SK-N-SH (cell line): Measurements from ENCODE around the gene STX3. TPM values are rescaled to one million over a fixed set of nuclear protein-coding genes. Genes with fewer than 3 reads are reported as not detected.

ENCODE experiments used
- CTCF ChIA-PET: fragments of 300-600, 350-600 bp; formaldehyde crosslinking; extraction: SDS; loops from one replicate; lab custom pipeline; 2021; lab: Yijun Ruan, JAX
- POLR2A ChIA-PET: fragments of 350-600 bp; sonication (Branson Sonifier 250); formaldehyde crosslinking; extraction: SDS; loops from one replicate; lab custom pipeline; 2020; ENCODE audit warnings: antibody characterized with exemption, inconsistent platforms; lab: Yijun Ruan, JAX
- DNase-seq: peaks from one replicate; pipeline ENCODE4 v3.0.0; 2012
- H2AFZ ChIP-seq: fragments of 200-600 bp; sonication (generic); 2 replicates; pipeline ENCODE4 v1.8.1; 2016; ENCODE audit warnings: antibody characterized with exemption, mild to moderate bottlenecking, low read depth
- H3F3A ChIP-seq: fragments of 200-600 bp; sonication (generic); replicated peaks from 2 replicates; pipeline ENCODE3; 2016; ENCODE audit warnings: antibody characterized with exemption, mild to moderate bottlenecking; ENCODE audit not compliant: insufficient read depth
- H3K27ac ChIP-seq, 2 experiments: fragments of 200-500 bp in 1 of 2; fragments of 200-600 bp in 1 of 2; sonication (Bioruptor generic) in 1 of 2; sonication (generic), shearing (Covaris generic) in 1 of 2; 2 replicates each; pipeline versions ENCODE4 v1.5.1 to v1.6.1; 2014 to 2016; ENCODE audit warnings: low read depth in 2 of 2, inconsistent platforms in 1 of 2, low read length in 1 of 2, mild to moderate bottlenecking in 1 of 2, mixed read lengths in 1 of 2
- H3K27me3 ChIP-seq: fragments of 200-600 bp; sonication (generic), shearing (Covaris generic); 2 replicates; pipeline ENCODE4 v1.6.1; 2016; ENCODE audit warnings: mixed run types; ENCODE audit not compliant: insufficient read depth
- H3K36me3 ChIP-seq, 2 experiments: fragments of 200-500 bp in 1 of 2; fragments of 200-600 bp in 1 of 2; sonication (Bioruptor generic) in 1 of 2; sonication (generic) in 1 of 2; replicated peaks in 1 of 2; 2 replicates each; pipeline versions ENCODE3 to v1.5.1; 2014 to 2016; ENCODE audit warnings: low read length in 1 of 2, mild to moderate bottlenecking in 1 of 2; ENCODE audit not compliant: insufficient read depth in 2 of 2, control insufficient read depth in 1 of 2
- H3K4me1 ChIP-seq, 2 experiments: fragments of 200-500 bp in 1 of 2; fragments of 200-600 bp in 1 of 2; sonication (Bioruptor generic) in 1 of 2; sonication (generic), shearing (Covaris generic) in 1 of 2; 2 replicates each; pipeline versions ENCODE4 v1.5.1 to v1.6.1; 2014 to 2016; ENCODE audit warnings: low read depth in 1 of 2, low read length in 1 of 2, mixed run types in 1 of 2; ENCODE audit not compliant: insufficient read depth in 2 of 2, control insufficient read depth in 1 of 2
- H3K4me2 ChIP-seq: fragments of 200-600 bp; sonication (generic), shearing (Covaris generic); 2 replicates; pipeline ENCODE4 v1.6.1; 2017; ENCODE audit warnings: mixed run types
- H3K4me3 ChIP-seq, 2 experiments: fragments of 200-500 bp in 1 of 2; fragments of 200-600 bp in 1 of 2; sonication (Bioruptor generic) in 1 of 2; sonication (generic), shearing (Covaris generic) in 1 of 2; 2 replicates each; pipeline versions ENCODE4 v1.5.1 to v1.8.1; 2014 to 2016; ENCODE audit warnings: low read depth in 2 of 2, inconsistent platforms in 1 of 2, low read length in 1 of 2, mild to moderate bottlenecking in 1 of 2, mixed read lengths in 1 of 2, moderate library complexity in 1 of 2
- H3K79me2 ChIP-seq: fragments of 200-600 bp; sonication (generic); 2 replicates; pipeline ENCODE4 v1.8.1; 2017; ENCODE audit warnings: mild to moderate bottlenecking; ENCODE audit not compliant: insufficient read depth
- H3K9ac ChIP-seq: fragments of 200-600 bp; sonication (generic); 2 replicates; pipeline ENCODE4 v1.6.1; 2017; ENCODE audit warnings: mixed run types
- H3K9me2 ChIP-seq: fragments of 200-600 bp; sonication (generic); 2 replicates; pipeline ENCODE4 v1.6.1; 2017; ENCODE audit warnings: mixed run types
- H3K9me3 ChIP-seq: fragments of 200-600 bp; sonication (generic); 2 replicates; pipeline ENCODE4 v1.6.1; 2017; ENCODE audit warnings: mixed run types, mild to moderate bottlenecking, moderate library complexity
- H4K20me1 ChIP-seq: fragments of 200-600 bp; sonication (generic); 2 replicates; pipeline ENCODE4 v1.6.1; 2017; ENCODE audit warnings: mild to moderate bottlenecking, mixed run types; ENCODE audit not compliant: insufficient read depth
- EP300 ChIP-seq, 2 experiments: IDR thresholded peaks; 2 replicates each; pipeline versions ENCODE4 v1.4.0 to v1.6.1; 2012; ENCODE audit warnings: borderline replicate concordance in 1 of 2, low read depth in 1 of 2, low read length in 1 of 2
- FOSL2 ChIP-seq: IDR thresholded peaks from 2 replicates; pipeline ENCODE4 v1.4.0; 2012; ENCODE audit warnings: low read depth, mild to moderate bottlenecking, moderate library complexity, borderline replicate concordance
- GATA2 ChIP-seq: sonication (generic); formaldehyde crosslinking; IDR thresholded peaks from 2 replicates; pipeline ENCODE4 v1.5.0; 2020; ENCODE audit warnings: mild to moderate bottlenecking, missing genetic modification reagents
- MEF2A ChIP-seq: IDR thresholded peaks from 2 replicates; pipeline ENCODE4 v1.4.0; 2012; ENCODE audit warnings: low read depth, borderline replicate concordance
- PBX3 ChIP-seq: IDR thresholded peaks from 2 replicates; pipeline ENCODE4; 2012
- RFX5 ChIP-seq: IDR thresholded peaks from 2 replicates; pipeline ENCODE4 v1.6.1; 2012; ENCODE audit warnings: mild to moderate bottlenecking, improper control_type of control experiment, low read length
- RXRA ChIP-seq: IDR thresholded peaks from 2 replicates; pipeline ENCODE4 v1.4.0; 2012; ENCODE audit warnings: low read depth, mild to moderate bottlenecking, borderline replicate concordance
- TCF12 ChIP-seq: IDR thresholded peaks from 2 replicates; pipeline ENCODE4 v1.4.0; 2012
- YY1 ChIP-seq: IDR thresholded peaks from 2 replicates; pipeline ENCODE4 v1.4.0; 2012; ENCODE audit warnings: low read depth, mild to moderate bottlenecking
- ZBTB33 ChIP-seq: IDR thresholded peaks from 2 replicates; pipeline ENCODE4 v1.4.0; 2012; ENCODE audit warnings: low read depth, borderline replicate concordance
- WGBS: methylation state at CpG from one replicate; pipeline ENCODE4 v1.1.6; 2017; ENCODE audit warnings: low lambda C conversion rate; 5-methylcytosine and 5-hydroxymethylcytosine counted together
- polyA plus RNA-seq, 3 experiments: library from polyadenylated mRNA; depleted of rRNA; stranded (reverse); fragments of >200 nt; gene quantifications; 2 replicates each; pipeline ENCODE4 v1.2.3, GENCODE V29; 2012
- TF ChIP-seq, protein P1 (sequence below): IDR thresholded peaks from 2 replicates; pipeline ENCODE4 v1.4.0; 2012; ENCODE audit warnings: low read depth

STX3 gene
- polyA plus RNA-seq, 1 of the 3 experiments (the other 2 are of a cell fraction) = 21.4 TPM

GRCh38 chr11:59785818-59786217 lies 30.6 kb downstream of the STX3 start:
- H3K79me2 ChIP-seq = peaks cover 35% of the 10 kb centered on the region; the same call in 1 of the 2 replicates
- no peak overlapping the region for H3K9ac ChIP-seq
- CTCF ChIA-PET = interaction anchor here (1.4 to 4.4 kb wide), 4 partner anchors 10 to 31 kb away, joined by 4 to 19 read pairs (median 6); partner anchors contain the start of gene STX3
- POLR2A ChIA-PET = no interaction called here
- no peaks in the 10 kb centered on the region for H3K27me3 ChIP-seq
- H3K27ac ChIP-seq = peak overlapping the region in 1 of 2 experiments; percentile 98; a peak in 2 of 4 replicates
- no peaks in the 10 kb centered on the region for H3K9me3 ChIP-seq
- H3K4me2 ChIP-seq = peak overlapping the region; percentile 19; the same call in 1 of the 2 replicates
- no peak overlapping the region for H2AFZ ChIP-seq
- WGBS = 84% methylated on average over 4 of the region's 4 CpGs
- H3K4me3 ChIP-seq = no peak overlapping the region
- 0 out of 2 replicates have a peak, but pooled peaks cover 3% of the 10 kb centered on the region for H4K20me1 ChIP-seq
- peaks cover 11 to 33% of the 10 kb centered on the region in 2 experiments for H3K36me3 ChIP-seq
- no peak for DNase-seq
- peaks cover 23% of the 10 kb centered on the region for H3F3A ChIP-seq
- H3K9me2 ChIP-seq = no peaks in the 10 kb centered on the region
- peaks cover 2 to 28% of the 10 kb centered on the region in 2 experiments; a peak in 3 of 4 replicates for H3K4me1 ChIP-seq
- no peak for TF ChIP-seq MEF2A

GRCh38 chr11:59787255-59787588 lies 32.0 kb downstream of the STX3 start:
- POLR2A ChIA-PET = no interaction called here
- Histone ChIP-seq H3K27me3 (no peaks in the 10 kb centered on the region), H3K4me1 (peaks cover 2 to 28% of the 10 kb centered on the region in 2 experiments; a peak in 3 of 4 replicates), H3K36me3 (peaks cover 11 to 39% of the 10 kb centered on the region in 2 experiments), H3K4me2 (peak overlapping the region; percentile 80), H2AFZ (no peak overlapping the region), H3K79me2 (peaks cover 34% of the 10 kb centered on the region; the same call in 1 of the 2 replicates), H3K27ac (peak overlapping the region; percentile 75 to 98), H3K9me3 (no peaks in the 10 kb centered on the region), H3K9me2 (no peaks in the 10 kb centered on the region), H3K4me3 (no peak overlapping the region), H3F3A (peaks cover 23% of the 10 kb centered on the region), H3K9ac (peak overlapping the region; percentile 67; the same call in 1 of the 2 replicates), H4K20me1 (0 out of 2 replicates have a peak, but pooled peaks cover 3% of the 10 kb centered on the region)
- WGBS = 85% methylated on average over 4 of the region's 4 CpGs
- CTCF ChIA-PET = interaction anchor here (4.4 kb wide), 1 partner anchor 33 kb away, joined by 19 read pairs; the partner anchor contains the start of gene STX3
- DNase-seq = no peak
- no peak for TF ChIP-seq YY1
- TF ChIP-seq RXRA = no peak
- no peak for TF ChIP-seq RFX5

GRCh38 chr11:59787816-59788215 lies 32.6 kb downstream of the STX3 start:
- H3K79me2 ChIP-seq = peaks cover 28% of the 10 kb centered on the region; the same call in 1 of the 2 replicates
- H3K36me3 ChIP-seq = peaks cover 13 to 36% of the 10 kb centered on the region in 2 experiments
- no peak for DNase-seq
- H3K27ac ChIP-seq = peak overlapping the region; percentile 75 to 98; a peak in 3 of 4 replicates
- no peaks in the 10 kb centered on the region for H3K27me3 ChIP-seq
- 32% methylated on average over 3 of the region's 3 CpGs for WGBS
- H3K9me3 ChIP-seq = no peaks in the 10 kb centered on the region
- TF ChIP-seq RFX5 = no peak
- TF ChIP-seq PBX3 = no peak
- TF ChIP-seq GATA2 (CRISPR knock-in tag) = no peak
- TF ChIP-seq EP300 (IDR thresholded peaks at IDR 0.05; ENCODE audit: borderline replicate concordance in 1 of 2, low read depth in 1 of 2, low read length in 1 of 2) = no peak
- no peak for TF ChIP-seq ZBTB33
- TF ChIP-seq, protein P1, sequence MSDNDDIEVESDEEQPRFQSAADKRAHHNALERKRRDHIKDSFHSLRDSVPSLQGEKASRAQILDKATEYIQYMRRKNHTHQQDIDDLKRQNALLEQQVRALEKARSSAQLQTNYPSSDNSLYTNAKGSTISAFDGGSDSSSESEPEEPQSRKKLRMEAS = 0 out of 2 replicates have a peak, but pooled peaks have one; percentile 26
- TF ChIP-seq TCF12 = peak; percentile 63
- peak; percentile 3; the same call in 1 of the 2 replicates for TF ChIP-seq FOSL2
- TF ChIP-seq, all 33 proteins: peak for 3
- H3K4me3 ChIP-seq = 0 out of 4 replicates have a peak overlapping the region, but pooled peaks of 1 of the 2 experiments have one; percentile 15
- no peak overlapping the region for H2AFZ ChIP-seq
- H3K9me2 ChIP-seq = no peaks in the 10 kb centered on the region
- 0 out of 2 replicates have a peak, but pooled peaks cover 3% of the 10 kb centered on the region for H4K20me1 ChIP-seq
- peak overlapping the region; percentile 67; the same call in 1 of the 2 replicates for H3K9ac ChIP-seq
- peaks cover 23% of the 10 kb centered on the region for H3F3A ChIP-seq
- peaks cover 2 to 28% of the 10 kb centered on the region in 2 experiments; a peak in 3 of 4 replicates for H3K4me1 ChIP-seq
- H3K4me2 ChIP-seq = peak overlapping the region; percentile 80
- ChIA-PET CTCF (interaction anchor here (0.9 to 4.4 kb wide), 3 partner anchors 14 to 33 kb away, joined by 3 to 19 read pairs (median 3); partner anchors contain the start of gene STX3), POLR2A (no interaction called here)
